Pancreas (tissue), 10 donors: ENCODE data around the gene QKI. TPM values are rescaled to one million over a fixed set of nuclear protein-coding genes. Genes with fewer than 3 reads are reported as not detected.

Experiments
- ATAC-seq, 4 donors: fragments of 200-7000 bp; cut with Tn5 transposase; one replicate each; pipeline versions ENCODE4 v1.8.0 to v1.9.1; 2020; ENCODE audit warnings: mild to moderate bottlenecking in 4 of 4, moderate library complexity in 4 of 4
- DNase-seq, 6 donors: peaks; one replicate each; pipeline ENCODE4 v3.0.0-alpha.2; 2020
- FAIRE-seq: peaks from 2 replicates; lab custom pipeline; 2012; peaks lifted over from hg19 to GRCh38; lab: Jason Lieb, UNC
- H3K27ac ChIP-seq, 4 donors: fragments of 200-600 bp; sonication (generic); 1 replicate in 3 of 4; 2 replicates in 1 of 4; pipeline versions ENCODE4 v1.5.0 to v1.8.0; 2020
- H3K27me3 ChIP-seq, 4 donors: fragments of 200-600 bp; one replicate each; pipeline ENCODE4 v1.8.0; 2021
- H3K36me3 ChIP-seq, 3 donors: fragments of 200-600 bp; sonication (generic) in 1 of 3; one replicate each; pipeline versions ENCODE4 v1.5.0 to v1.8.0; 2020 to 2021
- H3K4me1 ChIP-seq, 3 donors: fragments of 200-600 bp; one replicate each; pipeline ENCODE4 v1.8.0; 2021
- H3K4me3 ChIP-seq, 4 donors: fragments of 200-600 bp; sonication (generic) in 2 of 4; one replicate each; pipeline versions ENCODE4 v1.5.0 to v1.8.0; 2020 to 2021
- H3K9me3 ChIP-seq, 4 donors: fragments of 200-600 bp; one replicate each; pipeline ENCODE4 v1.8.0; 2021
- WGBS, 2 donors: extraction: QIAGEN DNeasy Blood & Tissue Kit; methylation state at CpG; one replicate each; pipeline ENCODE4 v1.1.7; 2013; 5-methylcytosine and 5-hydroxymethylcytosine counted together
- intact Hi-C, 3 donors: fragments of 100-400 bp; cut with DNase I; formaldehyde crosslinking; loops; one replicate each; pipeline versions ENCODE4 v1.11.1 to v1.14.2; 2022
- polyA plus RNA-seq, 2 donors: library from polyadenylated mRNA; stranded (reverse); fragments of 200-250 nt; gene quantifications; one replicate each; pipeline ENCODE4 v1.2.3, GENCODE V29; 2013
- total RNA-seq, 6 donors: library from RNA; stranded (reverse); fragmentation: NEBNext Ultra II Directional in 4 of 6; extraction: Animal tissue kit (Norgen Biotek cat#: 25700) in 4 of 6; gene quantifications; one replicate each; pipeline versions ENCODE4 v1.2.1 to v1.2.4, GENCODE V29; 2021 to 2023
- TF ChIP-seq, protein P1 (sequence below), 4 donors: fragments of 200-600 bp; sonication (generic) in 3 of 4; IDR thresholded peaks; one replicate each; pipeline versions ENCODE4 v1.5.0 to v1.8.0; 2021; ENCODE audit warnings: antibody characterized with exemption in 4 of 4
- donor health status: healthy with polysubstance abuse.
- donor health status: DM: no; HTN: no; CAD: no; lungs with moderate emphysema.
- donor health status: DM: no; HTN: no; CAD: no.
- donor health status: control.
- donor health status: control.
- donor health status: Bipolar disorder and iron deficiency.
- donor health status: DM: yes; HTN: yes; CAD: no.
- donor health status: DM: no; HTN: no; CAD: no.
- donor health status: DM: no; HTN: no; CAD: no.
- donor health status: DM: yes; HTN: yes; CAD: no.

QKI gene
- total and polyA plus RNA-seq, 8 donors: 9.0 to 52.6 (median 21.6) TPM

DNA sequence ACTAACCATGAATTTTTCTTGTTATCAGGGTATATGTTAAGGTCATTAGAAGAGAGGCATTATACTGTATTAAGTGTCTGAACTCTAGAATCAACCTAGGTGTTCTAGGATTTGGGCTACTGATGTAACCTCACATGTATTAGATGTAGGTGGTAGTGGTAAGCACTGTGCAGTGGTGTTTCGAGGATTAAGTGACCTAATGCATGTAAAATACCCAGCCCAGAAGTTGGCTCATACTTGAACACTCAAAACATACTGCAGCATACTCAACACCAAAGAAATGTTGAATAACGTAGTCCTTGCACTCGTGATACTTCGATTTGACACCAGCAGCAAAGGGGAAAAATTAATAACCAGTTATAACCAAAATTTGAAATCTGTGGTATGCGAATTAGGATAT is 48.7 kb downstream of the QKI start:
- FAIRE-seq: no peak
- WGBS, 2 donors: 95 to 97% methylated on average over 5 of the region's 5 CpGs
- TF ChIP-seq, protein P1, sequence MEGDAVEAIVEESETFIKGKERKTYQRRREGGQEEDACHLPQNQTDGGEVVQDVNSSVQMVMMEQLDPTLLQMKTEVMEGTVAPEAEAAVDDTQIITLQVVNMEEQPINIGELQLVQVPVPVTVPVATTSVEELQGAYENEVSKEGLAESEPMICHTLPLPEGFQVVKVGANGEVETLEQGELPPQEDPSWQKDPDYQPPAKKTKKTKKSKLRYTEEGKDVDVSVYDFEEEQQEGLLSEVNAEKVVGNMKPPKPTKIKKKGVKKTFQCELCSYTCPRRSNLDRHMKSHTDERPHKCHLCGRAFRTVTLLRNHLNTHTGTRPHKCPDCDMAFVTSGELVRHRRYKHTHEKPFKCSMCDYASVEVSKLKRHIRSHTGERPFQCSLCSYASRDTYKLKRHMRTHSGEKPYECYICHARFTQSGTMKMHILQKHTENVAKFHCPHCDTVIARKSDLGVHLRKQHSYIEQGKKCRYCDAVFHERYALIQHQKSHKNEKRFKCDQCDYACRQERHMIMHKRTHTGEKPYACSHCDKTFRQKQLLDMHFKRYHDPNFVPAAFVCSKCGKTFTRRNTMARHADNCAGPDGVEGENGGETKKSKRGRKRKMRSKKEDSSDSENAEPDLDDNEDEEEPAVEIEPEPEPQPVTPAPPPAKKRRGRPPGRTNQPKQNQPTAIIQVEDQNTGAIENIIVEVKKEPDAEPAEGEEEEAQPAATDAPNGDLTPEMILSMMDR (IDR thresholded peaks at IDR 0.05): no peak
- H3K9me3 ChIP-seq: no peaks in the 10 kb centered on the region
- peaks cover 4 to 13% (median 6%) of the 10 kb centered on the region in 3 donors for H3K4me1 ChIP-seq
- H3K36me3 ChIP-seq: no peaks in the 10 kb centered on the region
- no peaks in the 10 kb centered on the region for H3K27me3 ChIP-seq
- no peak overlapping the region for H3K4me3 ChIP-seq
- ATAC-seq: no peak
- no peak for DNase-seq
- H3K27ac ChIP-seq: no peak overlapping the region
- intact Hi-C loops: no loop called here

DNA sequence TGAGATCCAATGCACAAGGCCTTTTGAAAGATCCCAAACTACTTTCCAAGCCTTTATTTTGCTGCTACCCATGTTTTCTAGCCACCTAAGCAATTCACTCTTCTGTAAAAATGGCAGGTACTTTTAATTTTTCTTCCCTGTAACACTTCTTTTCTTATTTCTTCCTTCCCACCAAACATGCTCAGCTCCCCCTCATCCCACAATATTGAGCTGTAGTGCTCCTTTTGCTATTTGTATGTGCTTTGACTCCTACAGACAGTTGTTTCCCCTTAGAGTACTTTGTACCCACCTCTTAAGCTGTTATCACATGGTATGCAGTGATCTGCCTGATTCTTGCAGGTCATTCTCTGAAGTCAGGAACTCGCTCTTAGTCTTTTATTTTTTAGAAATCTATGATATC is 49.3 kb downstream of the QKI start:
- no peak for ATAC-seq
- no peak overlapping the region for H3K27ac ChIP-seq
- intact Hi-C loops: no loop called here
- H3K27me3 ChIP-seq: no peaks in the 10 kb centered on the region
- DNase-seq: no peak
- H3K9me3 ChIP-seq: no peaks in the 10 kb centered on the region
- FAIRE-seq: no peak
- 98 to 100% methylated on average over 1 of the region's 1 CpG for WGBS, 2 donors
- H3K4me1 ChIP-seq: peaks cover 4 to 14% (median 6%) of the 10 kb centered on the region in 3 donors
- H3K36me3 ChIP-seq: no peaks in the 10 kb centered on the region
- TF ChIP-seq, protein P1 (IDR thresholded peaks at IDR 0.05): no peak
- H3K4me3 ChIP-seq: no peak overlapping the region

DNA sequence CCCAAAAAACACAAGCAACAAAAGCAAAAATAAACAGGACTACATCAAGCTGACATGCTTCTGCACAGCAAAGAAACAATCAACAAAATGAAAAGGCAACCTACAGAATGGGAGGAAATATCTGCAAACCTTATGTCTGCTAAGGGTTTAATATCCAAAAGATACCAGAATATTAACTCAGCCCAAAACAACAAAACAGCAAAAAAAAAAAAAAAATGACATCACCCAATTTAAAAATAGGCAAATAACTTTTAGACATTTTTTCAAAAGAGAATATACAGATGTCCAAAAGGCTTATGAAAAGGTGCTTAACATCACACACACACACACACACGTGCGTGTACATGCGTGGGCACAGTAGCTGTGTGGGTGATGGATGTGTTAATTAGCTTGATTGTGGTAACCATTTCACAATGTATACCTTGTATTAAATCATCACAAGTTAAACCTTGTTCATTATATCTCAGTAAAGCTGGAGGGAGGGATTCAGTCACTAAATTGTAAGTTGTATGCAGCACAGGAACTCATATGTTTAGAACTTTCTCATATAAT is 52.4 kb downstream of the QKI start:
- TF ChIP-seq, protein P1 (IDR thresholded peaks at IDR 0.05): no peak
- intact Hi-C loops: no loop called here
- ATAC-seq (no peak), DNase-seq (no peak), FAIRE-seq (no peak)
- peaks cover 0 to 6% (median 6%) of the 10 kb centered on the region in 3 donors for H3K4me1 ChIP-seq
- H3K27me3 ChIP-seq: no peaks in the 10 kb centered on the region
- H3K4me3 ChIP-seq: no peak overlapping the region
- no peaks in the 10 kb centered on the region for H3K9me3 ChIP-seq
- whole genome bisulfite sequencing, 2 donors: 98 to 99% methylated on average over 3 of the region's 3 CpGs
- no peak overlapping the region for H3K27ac ChIP-seq
- no peaks in the 10 kb centered on the region for H3K36me3 ChIP-seq

GRCh38 chr6:163468738-163469137 is 54.2 kb downstream of the QKI start:
- Histone ChIP-seq H3K4me3 (no peak overlapping the region), H3K27me3 (no peaks in the 10 kb centered on the region), H3K4me1 (peaks cover 0 to 6% (median 0%) of the 10 kb centered on the region in 3 donors), H3K36me3 (no peaks in the 10 kb centered on the region), H3K27ac (no peak overlapping the region), H3K9me3 (no peaks in the 10 kb centered on the region)
- DNase-seq: no peak
- 59 to 66% methylated on average over 3 of the region's 3 CpGs for WGBS, 2 donors
- no peak for FAIRE-seq
- TF ChIP-seq, protein P1 (IDR thresholded peaks at IDR 0.05): no peak
- ATAC-seq: no peak
- intact Hi-C loops: no loop called here

GRCh38 chr6:163469459-163469985 is 55.0 kb downstream of the QKI start:
- TF ChIP-seq, protein P1 (IDR thresholded peaks at IDR 0.05): no peak
- H3K4me3 ChIP-seq: no peak overlapping the region
- peaks cover 0 to 6% (median 0%) of the 10 kb centered on the region in 3 donors for H3K4me1 ChIP-seq
- no peak overlapping the region for H3K27ac ChIP-seq
- H3K27me3 ChIP-seq: no peaks in the 10 kb centered on the region
- DNase-seq (no peak), ATAC-seq (no peak), FAIRE-seq (no peak)
- H3K36me3 ChIP-seq: no peaks in the 10 kb centered on the region
- no peaks in the 10 kb centered on the region for H3K9me3 ChIP-seq
- intact Hi-C loops: no loop called here
- WGBS, 2 donors: 97 to 100% methylated on average over 1 of the region's 1 CpG
